Parathyroid adenoma (tissue), 2 donors: Measurements from ENCODE around the gene R3HDM1.

ENCODE experiments used
- H2AFZ ChIP-seq: fragments of 300-600 bp; sonication (generic); one replicate; pipeline ENCODE4 v1.7.0; 2017; ENCODE audit warnings: antibody characterized with exemption, mild to moderate bottlenecking
- H3K27ac ChIP-seq: fragments of 300-600 bp; sonication (generic); one replicate; pipeline ENCODE4 v1.7.0; 2017
- H3K27me3 ChIP-seq: fragments of 300-600 bp; sonication (generic); one replicate; pipeline ENCODE4 v1.7.0; 2017; ENCODE audit warnings: low read length; ENCODE audit not compliant: control insufficient read depth, insufficient read depth
- H3K36me3 ChIP-seq: fragments of 300-600 bp; sonication (generic); one replicate; pipeline ENCODE4 v1.7.0; 2017; ENCODE audit warnings: low read length; ENCODE audit not compliant: control insufficient read depth, insufficient read depth
- H3K4me1 ChIP-seq: fragments of 300-600 bp; sonication (generic); one replicate; pipeline ENCODE4 v1.7.0; 2017; ENCODE audit warnings: control low read depth
- H3K4me2 ChIP-seq: fragments of 300-600 bp; sonication (generic); one replicate; pipeline ENCODE4 v1.7.0; 2017; ENCODE audit warnings: low read length
- H3K4me3 ChIP-seq: fragments of 300-600 bp; sonication (generic); one replicate; pipeline ENCODE4 v1.7.0; 2017; ENCODE audit warnings: low read depth, low read length
- H3K79me2 ChIP-seq: fragments of 300-600 bp; sonication (generic); one replicate; pipeline ENCODE4 v1.7.0; 2017; ENCODE audit warnings: control low read depth
- H3K9ac ChIP-seq: fragments of 300-600 bp; sonication (generic); one replicate; pipeline ENCODE4 v1.7.0; 2017; ENCODE audit warnings: mild to moderate bottlenecking
- H3K9me3 ChIP-seq: fragments of 300-600 bp; sonication (generic); one replicate; pipeline ENCODE4 v1.7.0; 2017; ENCODE audit warnings: low read length; ENCODE audit not compliant: control insufficient read depth
- CTCF ChIP-seq: fragments of 300-600 bp; sonication (generic); IDR thresholded peaks from one replicate; pipeline ENCODE4 v1.7.0; 2017; ENCODE audit warnings: antibody characterized with exemption, mild to moderate bottlenecking
- donor health status: primary hyperparathyroidism.

Gene R3HDM1

GRCh38 chr2:135531231-135532197 lies at the start of gene R3HDM1:
TSS of gene R3HDM1 (plus strand) at chr2:135531484. CDS start at chr2:135604846, 73,362 bp downstream.
- Histone ChIP-seq H3K9me3 (no peaks in the 10 kb centered on the region), H3K36me3 (no peaks in the 10 kb centered on the region), H3K27me3 (no peaks in the 10 kb centered on the region), H3K4me2 (peak within 1 kb of the TSS; percentile 86), H3K27ac (peak within 1 kb of the TSS; percentile 91), H3K4me3 (peak within 1 kb of the TSS; percentile 91), H2AFZ (peak within 1 kb of the TSS; percentile 86), H3K79me2 (peaks cover 12% of the 10 kb centered on the region), H3K4me1 (no peaks in the 10 kb centered on the region), H3K9ac (peak within 1 kb of the TSS; percentile 16)
- TF ChIP-seq CTCF, result no peak

GRCh38 chr2:135485441-135485840 lies 45.8 kb upstream of the R3HDM1 start:
- no peak overlapping the region for H3K4me2 ChIP-seq
- no peak overlapping the region for H2AFZ ChIP-seq
- H3K36me3 ChIP-seq, result no peaks in the 10 kb centered on the region
- TF ChIP-seq CTCF, result no peak
- no peaks in the 10 kb centered on the region for H3K4me1 ChIP-seq
- H3K27me3 ChIP-seq, result no peaks in the 10 kb centered on the region
- no peak overlapping the region for H3K4me3 ChIP-seq
- no peak overlapping the region for H3K27ac ChIP-seq
- H3K9me3 ChIP-seq, result no peaks in the 10 kb centered on the region
- H3K79me2 ChIP-seq, result no peaks in the 10 kb centered on the region
- no peak overlapping the region for H3K9ac ChIP-seq

DNA sequence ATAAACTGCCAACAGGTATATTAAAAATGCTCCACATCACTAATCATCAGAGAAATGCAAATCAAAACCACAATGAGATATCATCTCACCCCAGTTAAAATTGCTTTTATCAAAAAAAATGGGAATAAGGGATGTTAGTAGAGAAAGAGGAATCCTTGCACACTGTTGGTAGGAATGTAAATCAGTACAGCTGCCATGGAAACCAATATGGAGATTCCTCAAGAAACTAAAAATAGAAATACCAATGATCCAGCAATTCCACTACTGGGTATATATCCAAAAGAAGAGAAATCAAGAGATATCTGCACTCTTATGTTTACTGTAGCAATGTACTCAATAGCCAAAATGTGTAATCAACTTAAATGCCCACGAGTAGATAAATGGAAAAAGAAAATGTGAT lies 40.9 kb upstream of the R3HDM1 start:
- H3K4me1 ChIP-seq, result no peaks in the 10 kb centered on the region
- H3K9ac ChIP-seq, result no peak overlapping the region
- no peaks in the 10 kb centered on the region for H3K27me3 ChIP-seq

GRCh38 chr2:135494503-135494902 lies 36.8 kb upstream of the R3HDM1 start:
- H3K27ac ChIP-seq, result no peak overlapping the region
- H3K79me2 ChIP-seq, result no peaks in the 10 kb centered on the region
- H3K9me3 ChIP-seq, result no peaks in the 10 kb centered on the region
- H3K27me3 ChIP-seq, result no peaks in the 10 kb centered on the region
- TF ChIP-seq CTCF, result no peak
- no peak overlapping the region for H3K9ac ChIP-seq
- no peak overlapping the region for H3K4me3 ChIP-seq
- H3K4me2 ChIP-seq, result no peak overlapping the region
- H3K4me1 ChIP-seq, result no peaks in the 10 kb centered on the region
- H2AFZ ChIP-seq, result no peak overlapping the region
- no peaks in the 10 kb centered on the region for H3K36me3 ChIP-seq

More for the DNA sequence above, 40.9 kb upstream of the R3HDM1 start:
- no peaks in the 10 kb centered on the region for H3K36me3 ChIP-seq
- no peak for TF ChIP-seq CTCF
- no peaks in the 10 kb centered on the region for H3K79me2 ChIP-seq
- H3K9me3 ChIP-seq, result no peaks in the 10 kb centered on the region
- no peak overlapping the region for H2AFZ ChIP-seq
- no peak overlapping the region for H3K4me2 ChIP-seq
- H3K4me3 ChIP-seq, result no peak overlapping the region
- no peak overlapping the region for H3K27ac ChIP-seq
